WTC11 (cell line): Measurements from ENCODE around the gene PRB3. TPM values are rescaled to one million over a fixed set of nuclear protein-coding genes. Genes with fewer than 3 reads are reported as not detected.

ENCODE experiments used
- ATAC-seq: fragments of 200-7000 bp; cut with Tn5 transposase; 2 replicates; pipeline ENCODE4 v1.10.0; 2021; ENCODE audit warnings: mild to moderate bottlenecking, moderate library complexity
- CTCF ChIA-PET: fragments of 300-600 bp; sonication (Branson Sonifier 250); formaldehyde crosslinking; loops from one replicate; lab custom pipeline; 2021; ENCODE audit warnings: antibody characterized with exemption; lab: Charles Lee
- POLR2A ChIA-PET: fragments of 350-600 bp; sonication (Branson Sonifier 250); formaldehyde crosslinking; loops from one replicate; lab custom pipeline; 2021; ENCODE audit warnings: antibody characterized with exemption; lab: Charles Lee
- DNase-seq: peaks from one replicate; pipeline ENCODE4 v3.0.0; 2021; ENCODE audit warnings: low spot score
- H3K27ac Mint-ChIP-seq: 2 replicates; pipeline ENCODE4 v1.8.0; 2021; ENCODE audit warnings: mixed read lengths
- H3K27me3 Mint-ChIP-seq: 2 replicates; pipeline ENCODE4 v1.8.0; 2021; ENCODE audit warnings: low read depth, mild to moderate bottlenecking, moderate library complexity, mixed read lengths
- H3K36me3 Mint-ChIP-seq: 2 replicates; pipeline ENCODE4 v1.8.0; 2021; ENCODE audit warnings: mixed read lengths
- H3K4me1 Mint-ChIP-seq: 2 replicates; pipeline ENCODE4 v1.8.0; 2022; ENCODE audit warnings: mixed read lengths
- H3K4me3 Mint-ChIP-seq: 2 replicates; pipeline ENCODE4 v1.8.0; 2021; ENCODE audit warnings: mild to moderate bottlenecking, moderate library complexity, mixed read lengths
- H3K9me3 Mint-ChIP-seq: 2 replicates; pipeline ENCODE4 v1.8.0; 2021; ENCODE audit warnings: mixed read lengths
- ESRRA ChIP-seq: sonication (generic); formaldehyde crosslinking; IDR thresholded peaks from 2 replicates; pipeline ENCODE4 v1.8.1; 2022; ENCODE audit warnings: mild to moderate bottlenecking, missing genetic modification reagents, borderline replicate concordance
- ETV6 ChIP-seq: sonication (generic); formaldehyde crosslinking; IDR thresholded peaks from 2 replicates; pipeline ENCODE4 v1.8.1; 2022; ENCODE audit warnings: mild to moderate bottlenecking, missing genetic modification reagents
- FOXK1 ChIP-seq: sonication (generic); formaldehyde crosslinking; IDR thresholded peaks from 2 replicates; pipeline ENCODE4 v1.8.0; 2022; ENCODE audit warnings: mild to moderate bottlenecking, moderate library complexity, missing genetic modification reagents
- OVOL2 ChIP-seq: fragments of 250-450 bp; sonication (Bioruptor Pico); IDR thresholded peaks from 2 replicates; pipeline ENCODE4 v1.9.0; 2021; ENCODE audit warnings: mild to moderate bottlenecking, borderline replicate concordance
- PRRX2 ChIP-seq: fragments of 250-450 bp; sonication (Bioruptor Pico); IDR thresholded peaks from 2 replicates; pipeline ENCODE4 v1.8.0; 2021; ENCODE audit warnings: mild to moderate bottlenecking
- RORB ChIP-seq: fragments of 250-450 bp; sonication (Bioruptor Pico); IDR thresholded peaks from 2 replicates; pipeline ENCODE4 v1.9.0; 2021; ENCODE audit warnings: mild to moderate bottlenecking
- SMAD4 ChIP-seq: sonication (generic); formaldehyde crosslinking; IDR thresholded peaks from 2 replicates; pipeline ENCODE4 v1.8.0; 2022; ENCODE audit warnings: mild to moderate bottlenecking, missing genetic modification reagents
- TCF7 ChIP-seq: sonication (generic); formaldehyde crosslinking; IDR thresholded peaks from 2 replicates; pipeline ENCODE4 v1.8.0; 2022; ENCODE audit warnings: mild to moderate bottlenecking, low read depth, missing genetic modification reagents, moderate library complexity
- TEAD4 ChIP-seq: sonication (generic); formaldehyde crosslinking; IDR thresholded peaks from 2 replicates; pipeline ENCODE4 v1.8.0; 2022; ENCODE audit warnings: mild to moderate bottlenecking, missing genetic modification reagents
- ZNF263 ChIP-seq: sonication (generic); formaldehyde crosslinking; IDR thresholded peaks from 2 replicates; pipeline ENCODE4 v1.8.1; 2022; ENCODE audit warnings: low read depth, mild to moderate bottlenecking, moderate library complexity, missing genetic modification reagents
- ZNF317 ChIP-seq: sonication (generic); formaldehyde crosslinking; IDR thresholded peaks from 2 replicates; pipeline ENCODE4 v1.8.1; 2023; ENCODE audit warnings: low read depth, mild to moderate bottlenecking, moderate library complexity, missing genetic modification reagents, borderline replicate concordance
- total RNA-seq: library from RNA; stranded (reverse); gene quantifications from 3 replicates; pipeline ENCODE4 v1.2.3, GENCODE V29; 2021
- TF ChIP-seq, protein P1 (sequence below): fragments of 200-600 bp; IDR thresholded peaks from 2 replicates; pipeline ENCODE4 v1.8.0; 2022; ENCODE audit warnings: antibody characterized with exemption
- TF ChIP-seq, protein P2 (sequence below): sonication (generic); formaldehyde crosslinking; IDR thresholded peaks from 2 replicates; pipeline ENCODE4 v1.8.1; 2023; ENCODE audit warnings: mild to moderate bottlenecking, missing genetic modification reagents, borderline replicate concordance
- TF ChIP-seq, protein P3 (sequence below): sonication (generic); formaldehyde crosslinking; IDR thresholded peaks from 2 replicates; pipeline ENCODE4 v1.8.1; 2022; ENCODE audit warnings: low read depth, mild to moderate bottlenecking, moderate library complexity, missing genetic modification reagents, borderline replicate concordance
- TF ChIP-seq, protein P4 (sequence below): sonication (generic); formaldehyde crosslinking; IDR thresholded peaks from 2 replicates; pipeline ENCODE4 v1.8.0; 2022; ENCODE audit warnings: mild to moderate bottlenecking, missing genetic modification reagents
- TF ChIP-seq, protein P5 (sequence below): sonication (generic); formaldehyde crosslinking; IDR thresholded peaks from 2 replicates; pipeline ENCODE4 v1.8.0; 2022; ENCODE audit warnings: mild to moderate bottlenecking, missing genetic modification reagents
- TF ChIP-seq, protein P6 (sequence below): sonication (generic); formaldehyde crosslinking; IDR thresholded peaks from 2 replicates; pipeline ENCODE4 v1.8.1; 2023; ENCODE audit warnings: mild to moderate bottlenecking, moderate library complexity, missing genetic modification reagents
- TF ChIP-seq, protein P7 (sequence below): sonication (generic); formaldehyde crosslinking; IDR thresholded peaks from 2 replicates; pipeline ENCODE4 v1.8.0; 2022; ENCODE audit warnings: mild to moderate bottlenecking, missing genetic modification reagents
- TF ChIP-seq, protein P8 (sequence below): sonication (generic); formaldehyde crosslinking; IDR thresholded peaks from 2 replicates; pipeline ENCODE4 v1.8.1; 2023; ENCODE audit warnings: mild to moderate bottlenecking, missing genetic modification reagents

The PRB3 gene
- total RNA-seq, 1 experiment from 2014 or later, result 0.77 TPM

DNA sequence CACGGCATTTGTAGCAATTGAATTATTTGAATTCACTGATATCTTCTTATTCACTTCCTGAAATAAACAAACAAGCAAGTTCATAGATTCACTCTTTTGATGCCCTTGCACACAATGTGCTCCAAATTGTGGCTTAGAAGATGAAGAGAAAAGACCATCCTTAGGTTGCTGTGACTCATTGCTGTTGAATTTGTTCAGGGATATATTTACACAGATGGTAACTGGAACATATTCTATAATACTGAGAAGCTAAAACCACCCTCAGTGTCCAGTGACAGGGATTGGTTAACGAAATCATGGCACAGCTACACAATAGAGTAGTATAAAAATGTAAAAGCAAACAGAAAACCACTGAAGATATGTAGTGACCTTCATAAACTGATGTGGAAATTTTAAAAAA, 37.6 kb upstream of the PRB3 start:
- Mint-ChIP-seq H3K27me3 (no peaks in the 10 kb centered on the region), H3K36me3 (no peaks in the 10 kb centered on the region), H3K4me1 (peaks cover 7% of the 10 kb centered on the region), H3K4me3 (no peak overlapping the region), H3K27ac (no peak overlapping the region), H3K9me3 (peaks cover 3% of the 10 kb centered on the region)
- DNase-seq (no peak), ATAC-seq (no peak)
- CTCF ChIA-PET, result no interaction called here
- TF ChIP-seq SMAD4 (CRISPR knock-in tag) (no peak), TCF7 (CRISPR knock-in tag) (no peak), ZNF263 (CRISPR knock-in tag) (no peak)
- TF ChIP-seq, protein P1, sequence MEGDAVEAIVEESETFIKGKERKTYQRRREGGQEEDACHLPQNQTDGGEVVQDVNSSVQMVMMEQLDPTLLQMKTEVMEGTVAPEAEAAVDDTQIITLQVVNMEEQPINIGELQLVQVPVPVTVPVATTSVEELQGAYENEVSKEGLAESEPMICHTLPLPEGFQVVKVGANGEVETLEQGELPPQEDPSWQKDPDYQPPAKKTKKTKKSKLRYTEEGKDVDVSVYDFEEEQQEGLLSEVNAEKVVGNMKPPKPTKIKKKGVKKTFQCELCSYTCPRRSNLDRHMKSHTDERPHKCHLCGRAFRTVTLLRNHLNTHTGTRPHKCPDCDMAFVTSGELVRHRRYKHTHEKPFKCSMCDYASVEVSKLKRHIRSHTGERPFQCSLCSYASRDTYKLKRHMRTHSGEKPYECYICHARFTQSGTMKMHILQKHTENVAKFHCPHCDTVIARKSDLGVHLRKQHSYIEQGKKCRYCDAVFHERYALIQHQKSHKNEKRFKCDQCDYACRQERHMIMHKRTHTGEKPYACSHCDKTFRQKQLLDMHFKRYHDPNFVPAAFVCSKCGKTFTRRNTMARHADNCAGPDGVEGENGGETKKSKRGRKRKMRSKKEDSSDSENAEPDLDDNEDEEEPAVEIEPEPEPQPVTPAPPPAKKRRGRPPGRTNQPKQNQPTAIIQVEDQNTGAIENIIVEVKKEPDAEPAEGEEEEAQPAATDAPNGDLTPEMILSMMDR, result no peak
- TF ChIP-seq, protein P2, sequence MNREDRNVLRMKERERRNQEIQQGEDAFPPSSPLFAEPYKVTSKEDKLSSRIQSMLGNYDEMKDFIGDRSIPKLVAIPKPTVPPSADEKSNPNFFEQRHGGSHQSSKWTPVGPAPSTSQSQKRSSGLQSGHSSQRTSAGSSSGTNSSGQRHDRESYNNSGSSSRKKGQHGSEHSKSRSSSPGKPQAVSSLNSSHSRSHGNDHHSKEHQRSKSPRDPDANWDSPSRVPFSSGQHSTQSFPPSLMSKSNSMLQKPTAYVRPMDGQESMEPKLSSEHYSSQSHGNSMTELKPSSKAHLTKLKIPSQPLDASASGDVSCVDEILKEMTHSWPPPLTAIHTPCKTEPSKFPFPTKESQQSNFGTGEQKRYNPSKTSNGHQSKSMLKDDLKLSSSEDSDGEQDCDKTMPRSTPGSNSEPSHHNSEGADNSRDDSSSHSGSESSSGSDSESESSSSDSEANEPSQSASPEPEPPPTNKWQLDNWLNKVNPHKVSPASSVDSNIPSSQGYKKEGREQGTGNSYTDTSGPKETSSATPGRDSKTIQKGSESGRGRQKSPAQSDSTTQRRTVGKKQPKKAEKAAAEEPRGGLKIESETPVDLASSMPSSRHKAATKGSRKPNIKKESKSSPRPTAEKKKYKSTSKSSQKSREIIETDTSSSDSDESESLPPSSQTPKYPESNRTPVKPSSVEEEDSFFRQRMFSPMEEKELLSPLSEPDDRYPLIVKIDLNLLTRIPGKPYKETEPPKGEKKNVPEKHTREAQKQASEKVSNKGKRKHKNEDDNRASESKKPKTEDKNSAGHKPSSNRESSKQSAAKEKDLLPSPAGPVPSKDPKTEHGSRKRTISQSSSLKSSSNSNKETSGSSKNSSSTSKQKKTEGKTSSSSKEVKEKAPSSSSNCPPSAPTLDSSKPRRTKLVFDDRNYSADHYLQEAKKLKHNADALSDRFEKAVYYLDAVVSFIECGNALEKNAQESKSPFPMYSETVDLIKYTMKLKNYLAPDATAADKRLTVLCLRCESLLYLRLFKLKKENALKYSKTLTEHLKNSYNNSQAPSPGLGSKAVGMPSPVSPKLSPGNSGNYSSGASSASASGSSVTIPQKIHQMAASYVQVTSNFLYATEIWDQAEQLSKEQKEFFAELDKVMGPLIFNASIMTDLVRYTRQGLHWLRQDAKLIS (CRISPR knock-in tag), result no peak
- POLR2A ChIA-PET, result no interaction called here

DNA sequence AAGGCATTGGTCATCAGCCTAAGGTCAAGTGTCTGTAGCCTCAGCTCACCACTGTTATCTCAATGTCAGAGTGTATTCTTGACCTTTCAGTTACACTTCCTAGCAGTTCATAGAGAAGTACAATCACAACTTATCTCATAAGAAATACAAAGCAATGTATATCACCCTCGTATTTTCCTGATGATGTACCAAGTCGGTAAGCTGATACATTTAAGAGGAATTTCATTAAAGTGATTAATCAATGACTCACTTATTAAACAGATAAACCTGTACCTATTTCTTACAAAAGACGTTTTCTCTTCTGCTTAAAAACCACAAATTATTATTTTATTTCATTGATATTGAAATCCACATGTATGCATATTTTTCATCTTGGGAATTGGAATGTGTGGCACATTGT, 3.9 kb upstream of the PRB3 start:
- Mint-ChIP-seq H3K36me3 (no peaks in the 10 kb centered on the region), H3K4me3 (no peak overlapping the region), H3K4me1 (no peaks in the 10 kb centered on the region), H3K27ac (no peak overlapping the region), H3K9me3 (no peaks in the 10 kb centered on the region), H3K27me3 (no peaks in the 10 kb centered on the region)
- POLR2A ChIA-PET, result no interaction called here
- DNase-seq, result no peak
- ATAC-seq, result no peak
- CTCF ChIA-PET, result no interaction called here
- TF ChIP-seq, protein P3, sequence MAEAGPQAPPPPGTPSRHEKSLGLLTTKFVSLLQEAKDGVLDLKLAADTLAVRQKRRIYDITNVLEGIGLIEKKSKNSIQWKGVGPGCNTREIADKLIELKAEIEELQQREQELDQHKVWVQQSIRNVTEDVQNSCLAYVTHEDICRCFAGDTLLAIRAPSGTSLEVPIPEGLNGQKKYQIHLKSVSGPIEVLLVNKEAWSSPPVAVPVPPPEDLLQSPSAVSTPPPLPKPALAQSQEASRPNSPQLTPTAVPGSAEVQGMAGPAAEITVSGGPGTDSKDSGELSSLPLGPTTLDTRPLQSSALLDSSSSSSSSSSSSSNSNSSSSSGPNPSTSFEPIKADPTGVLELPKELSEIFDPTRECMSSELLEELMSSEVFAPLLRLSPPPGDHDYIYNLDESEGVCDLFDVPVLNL (CRISPR knock-in tag), result no peak
- TF ChIP-seq OVOL2 (CRISPR knock-in tag) (no peak), PRRX2 (no peak), TEAD4 (no peak), ESRRA (CRISPR knock-in tag) (no peak), ETV6 (CRISPR knock-in tag) (no peak), FOXK1 (CRISPR knock-in tag) (no peak), RORB (no peak), ZNF317 (CRISPR knock-in tag) (no peak)
- TF ChIP-seq, protein P4, sequence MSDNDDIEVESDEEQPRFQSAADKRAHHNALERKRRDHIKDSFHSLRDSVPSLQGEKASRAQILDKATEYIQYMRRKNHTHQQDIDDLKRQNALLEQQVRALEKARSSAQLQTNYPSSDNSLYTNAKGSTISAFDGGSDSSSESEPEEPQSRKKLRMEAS (CRISPR knock-in tag), result no peak
- TF ChIP-seq, protein P5, sequence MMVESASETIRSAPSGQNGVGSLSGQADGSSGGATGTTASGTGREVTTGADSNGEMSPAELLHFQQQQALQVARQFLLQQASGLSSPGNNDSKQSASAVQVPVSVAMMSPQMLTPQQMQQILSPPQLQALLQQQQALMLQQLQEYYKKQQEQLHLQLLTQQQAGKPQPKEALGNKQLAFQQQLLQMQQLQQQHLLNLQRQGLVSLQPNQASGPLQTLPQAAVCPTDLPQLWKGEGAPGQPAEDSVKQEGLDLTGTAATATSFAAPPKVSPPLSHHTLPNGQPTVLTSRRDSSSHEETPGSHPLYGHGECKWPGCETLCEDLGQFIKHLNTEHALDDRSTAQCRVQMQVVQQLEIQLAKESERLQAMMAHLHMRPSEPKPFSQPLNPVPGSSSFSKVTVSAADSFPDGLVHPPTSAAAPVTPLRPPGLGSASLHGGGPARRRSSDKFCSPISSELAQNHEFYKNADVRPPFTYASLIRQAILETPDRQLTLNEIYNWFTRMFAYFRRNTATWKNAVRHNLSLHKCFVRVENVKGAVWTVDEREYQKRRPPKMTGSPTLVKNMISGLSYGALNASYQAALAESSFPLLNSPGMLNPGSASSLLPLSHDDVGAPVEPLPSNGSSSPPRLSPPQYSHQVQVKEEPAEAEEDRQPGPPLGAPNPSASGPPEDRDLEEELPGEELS, result no peak
- TF ChIP-seq, protein P6, sequence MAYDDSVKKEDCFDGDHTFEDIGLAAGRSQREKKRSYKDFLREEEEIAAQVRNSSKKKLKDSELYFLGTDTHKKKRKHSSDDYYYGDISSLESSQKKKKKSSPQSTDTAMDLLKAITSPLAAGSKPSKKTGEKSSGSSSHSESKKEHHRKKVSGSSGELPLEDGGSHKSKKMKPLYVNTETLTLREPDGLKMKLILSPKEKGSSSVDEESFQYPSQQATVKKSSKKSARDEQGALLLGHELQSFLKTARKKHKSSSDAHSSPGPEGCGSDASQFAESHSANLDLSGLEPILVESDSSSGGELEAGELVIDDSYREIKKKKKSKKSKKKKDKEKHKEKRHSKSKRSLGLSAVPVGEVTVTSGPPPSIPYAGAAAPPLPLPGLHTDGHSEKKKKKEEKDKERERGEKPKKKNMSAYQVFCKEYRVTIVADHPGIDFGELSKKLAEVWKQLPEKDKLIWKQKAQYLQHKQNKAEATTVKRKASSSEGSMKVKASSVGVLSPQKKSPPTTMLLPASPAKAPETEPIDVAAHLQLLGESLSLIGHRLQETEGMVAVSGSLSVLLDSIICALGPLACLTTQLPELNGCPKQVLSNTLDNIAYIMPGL, result no peak
- TF ChIP-seq, protein P7, sequence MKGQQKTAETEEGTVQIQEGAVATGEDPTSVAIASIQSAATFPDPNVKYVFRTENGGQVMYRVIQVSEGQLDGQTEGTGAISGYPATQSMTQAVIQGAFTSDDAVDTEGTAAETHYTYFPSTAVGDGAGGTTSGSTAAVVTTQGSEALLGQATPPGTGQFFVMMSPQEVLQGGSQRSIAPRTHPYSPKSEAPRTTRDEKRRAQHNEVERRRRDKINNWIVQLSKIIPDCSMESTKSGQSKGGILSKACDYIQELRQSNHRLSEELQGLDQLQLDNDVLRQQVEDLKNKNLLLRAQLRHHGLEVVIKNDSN, result no peak
- TF ChIP-seq, protein P1, result no peak
- TF ChIP-seq, protein P8, sequence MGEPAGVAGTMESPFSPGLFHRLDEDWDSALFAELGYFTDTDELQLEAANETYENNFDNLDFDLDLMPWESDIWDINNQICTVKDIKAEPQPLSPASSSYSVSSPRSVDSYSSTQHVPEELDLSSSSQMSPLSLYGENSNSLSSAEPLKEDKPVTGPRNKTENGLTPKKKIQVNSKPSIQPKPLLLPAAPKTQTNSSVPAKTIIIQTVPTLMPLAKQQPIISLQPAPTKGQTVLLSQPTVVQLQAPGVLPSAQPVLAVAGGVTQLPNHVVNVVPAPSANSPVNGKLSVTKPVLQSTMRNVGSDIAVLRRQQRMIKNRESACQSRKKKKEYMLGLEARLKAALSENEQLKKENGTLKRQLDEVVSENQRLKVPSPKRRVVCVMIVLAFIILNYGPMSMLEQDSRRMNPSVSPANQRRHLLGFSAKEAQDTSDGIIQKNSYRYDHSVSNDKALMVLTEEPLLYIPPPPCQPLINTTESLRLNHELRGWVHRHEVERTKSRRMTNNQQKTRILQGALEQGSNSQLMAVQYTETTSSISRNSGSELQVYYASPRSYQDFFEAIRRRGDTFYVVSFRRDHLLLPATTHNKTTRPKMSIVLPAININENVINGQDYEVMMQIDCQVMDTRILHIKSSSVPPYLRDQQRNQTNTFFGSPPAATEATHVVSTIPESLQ, result no peak
